Heart left ventricle (tissue), 16 donors: ENCODE measurements around the gene STK11IP. TPM values are rescaled to one million over a fixed set of nuclear protein-coding genes. Genes with fewer than 3 reads are reported as not detected.

Experiments
- ATAC-seq, 4 donors: fragments of 200-7000 bp; cut with Tn5 transposase; one replicate each; pipeline ENCODE4 v1.9.1; 2020 to 2022; ENCODE audit warnings: moderate library complexity in 4 of 4, mild to moderate bottlenecking in 3 of 4, moderate number of reproducible peaks in 1 of 4
- DNase-seq, 5 donors: peaks; one replicate each; pipeline ENCODE4 v3.0.0-alpha.2; 2020
- H3K27ac ChIP-seq, 12 donors: fragments of 200-600 bp; sonication (generic) in 4 of 12; one replicate each; pipeline versions ENCODE4 v1.5.0 to v1.8.0; 2016 to 2022; ENCODE audit warnings: mild to moderate bottlenecking in 2 of 12
- H3K27me3 ChIP-seq, 9 donors: fragments of 200-600 bp; sonication (generic) in 2 of 9; one replicate each; pipeline versions ENCODE4 v1.5.1 to v1.8.0; 2016 to 2022; ENCODE audit warnings: mild to moderate bottlenecking in 3 of 9
- H3K36me3 ChIP-seq, 9 donors: fragments of 200-600 bp; sonication (generic) in 2 of 9; one replicate each; pipeline versions ENCODE4 v1.5.0 to v1.8.0; 2018 to 2022; ENCODE audit warnings: mild to moderate bottlenecking in 2 of 9
- H3K4me1 ChIP-seq, 12 donors: fragments of 200-600 bp; sonication (generic) in 4 of 12; one replicate each; pipeline versions ENCODE4 v1.5.0 to v1.8.0; 2016 to 2022; ENCODE audit warnings: mild to moderate bottlenecking in 3 of 12
- H3K4me3 ChIP-seq, 12 donors: fragments of 200-600 bp; sonication (generic) in 4 of 12; one replicate each; pipeline versions ENCODE4 v1.5.0 to v1.8.0; 2017 to 2022; ENCODE audit warnings: mild to moderate bottlenecking in 9 of 12, moderate library complexity in 4 of 12
- H3K9me3 ChIP-seq, 12 donors: fragments of 200-600 bp; sonication (generic) in 4 of 12; one replicate each; pipeline versions ENCODE4 v1.5.0 to v1.8.0; 2016 to 2022; ENCODE audit warnings: mild to moderate bottlenecking in 1 of 12
- CTCF ChIP-seq, 12 donors: fragments of 200-600 bp; sonication (generic) in 4 of 12; IDR thresholded peaks; one replicate each; pipeline versions ENCODE4 v1.5.0 to v1.8.0; 2018 to 2022; ENCODE audit warnings: antibody characterized with exemption in 12 of 12, mild to moderate bottlenecking in 5 of 12
- POLR2A ChIP-seq, 2 donors: fragments of 450-650 bp; IDR thresholded peaks; one replicate each; pipeline ENCODE4 v1.6.1; 2017; ENCODE audit warnings: antibody characterized with exemption in 2 of 2, mild to moderate bottlenecking in 2 of 2, moderate library complexity in 2 of 2
- WGBS, 4 donors: extraction: QIAGEN DNeasy Blood & Tissue Kit in 2 of 4; methylation state at CpG; one replicate each; pipeline versions ENCODE4 v1.1.5 to v1.1.7; 2013 to 2018; 5-methylcytosine and 5-hydroxymethylcytosine counted together
- intact Hi-C, 10 donors: fragments of 100-400 bp; cut with DNase I; formaldehyde crosslinking; loops; one replicate each; pipeline versions ENCODE4 v1.11.1 to v1.14.2; 2022
- polyA plus RNA-seq, 2 donors: library from polyadenylated mRNA; stranded (reverse); fragments of 200-250 nt; gene quantifications; one replicate each; pipeline ENCODE4 v1.2.3, GENCODE V29; 2013
- total RNA-seq, 9 donors: library from RNA; depleted of rRNA in 2 of 9; stranded (reverse); fragments of >200 nt in 2 of 9; fragmentation: NEBNext Ultra II Directional in 3 of 9; extraction: Animal tissue kit (Norgen Biotek cat#: 25700) in 3 of 9; gene quantifications; one replicate each; pipeline versions ENCODE4 v1.1.0 to v1.2.4, GENCODE V29; 2016 to 2023
- donor health status: ischemic (EF 13 %, LVEDD 7.1; RV severe dilation, severe dysfunction).
- donor health status: healthy with polysubstance abuse.
- donor health status: DM: no; HTN: yes; CAD: no.
- donor health status: DM: no; HTN: no; CAD: no.
- donor health status: ischemic (EF 25% LVEDD 6.9; RV normal size, moderate dysfunction).
- donor health status: ischemic (EF 25% LVEDD 5.7; RV mildly dilated, moderate dysfunction).
- donor health status: healthy.
- donor health status: DM: yes; HTN: yes; CAD: no.
- donor health status: ischemic (EF 35%, LVEDD 5.7; RV mildly dilated, moderate dysfunction).
- donor health status: nonischemic (EF 11% LVEDD 7.7; RV severe dilation, severe dysfunction).
- donor health status: DM: yes; HTN: yes; CAD: no.
- donor health status: PGD.
- donor health status: ischemic (EF 29% LVEDD 5.4; RV normal size, mild dysfunction).
- donor health status: nonischemic (EF 23%, LVEDD 6.1; RV moderate dilation, normal function).

STK11IP gene
- total and polyA plus RNA-seq, 11 donors, result 7.3 to 24.1 (median 14.9) TPM

- intact Hi-C loops, result loop anchor here in 5 of 10 donors (2.0 to 10.0 kb wide), 5 partner anchors 27 to 68 kb away; partner anchors contain the start of genes SLC4A3 (in 1 of the 5) and STK11IP (in 1 of the 5)
- Histone ChIP-seq H3K27me3 (peaks cover 0 to 30% (median 0%) of the 10 kb centered on the region in 9 donors), H3K36me3 (peaks cover 0 to 41% (median 15%) of the 10 kb centered on the region in 9 donors), H3K4me1 (peaks cover 0 to 33% (median 10%) of the 10 kb centered on the region in 12 donors), H3K27ac (peak overlapping the region in 8 of 12 donors; percentile 83 to 96 (median 90)), H3K4me3 (peak overlapping the region in 9 of 12 donors; percentile 50 to 92 (median 69)), H3K9me3 (no peaks in the 10 kb centered on the region)
- ATAC-seq, result no peak
- no peak for DNase-seq
- TF ChIP-seq POLR2A (IDR thresholded peaks at IDR 0.05) (no peak), CTCF (IDR thresholded peaks at IDR 0.05) (no peak)
- WGBS, 4 donors, result 74 to 79% (median 76%) methylated on average over 6 of the region's 6 CpGs
These were observed 28.0 kb upstream of the STK11IP start for GRCh38 chr2:219569635-219570034.

- Histone ChIP-seq H3K4me3 (peak overlapping the region; percentile 50 to 92 (median 68)), H3K36me3 (peaks cover 0 to 34% (median 12%) of the 10 kb centered on the region in 9 donors), H3K9me3 (no peaks in the 10 kb centered on the region), H3K4me1 (peaks cover 0 to 31% (median 10%) of the 10 kb centered on the region in 12 donors), H3K27ac (peak overlapping the region; percentile 71 to 96 (median 90)), H3K27me3 (peaks cover 0 to 30% (median 0%) of the 10 kb centered on the region in 9 donors)
- intact Hi-C loops, result loop anchor here in 3 of 10 donors (2.0 to 5.0 kb wide), 3 partner anchors 26 to 62 kb away; partner anchors contain the start of genes SLC4A3 (in 1 of the 3) and STK11IP (in 1 of the 3)
- 8 to 33% (median 15%) methylated on average over 21 to 95 of the region's 95 CpGs for WGBS, 4 donors
- DNase-seq, result peak in 2 of 5 donors; percentile 20 to 45
- peak in 2 of 4 donors; percentile 19 to 25 for ATAC-seq
- TF ChIP-seq CTCF (IDR thresholded peaks at IDR 0.05) (peak in 2 of 12 donors; percentile 13), POLR2A (IDR thresholded peaks at IDR 0.05) (peak in 1 of 2 donors; percentile 41)
These were observed 27.3 kb upstream of the STK11IP start for GRCh38 chr2:219570194-219570923.

GRCh38 chr2:219570924-219571310, 26.7 kb upstream of the STK11IP start:
- peak in 1 of 5 donors; percentile 29 for DNase-seq
- no peak for TF ChIP-seq POLR2A (IDR thresholded peaks at IDR 0.05)
- TF ChIP-seq CTCF (IDR thresholded peaks at IDR 0.05), result no peak
- no peaks in the 10 kb centered on the region for H3K9me3 ChIP-seq
- 0% methylated on average over 7 to 55 of the region's 55 CpGs for WGBS, 4 donors
- ATAC-seq, result peak in 2 of 4 donors; percentile 4 to 7
- H3K4me1 ChIP-seq, result peaks cover 0 to 31% (median 10%) of the 10 kb centered on the region in 12 donors
- intact Hi-C loops, result loop anchor here in 4 of 10 donors (1.0 to 5.0 kb wide), 5 partner anchors 26 to 61 kb away; partner anchors contain the start of genes STK11IP (in 2 of the 4) and SLC4A3 (in 1 of the 4)
- H3K4me3 ChIP-seq, result peak overlapping the region; percentile 50 to 92 (median 68)
- peaks cover 0 to 31% (median 12%) of the 10 kb centered on the region in 9 donors for H3K36me3 ChIP-seq
- H3K27me3 ChIP-seq, result peaks cover 0 to 30% (median 0%) of the 10 kb centered on the region in 9 donors
- H3K27ac ChIP-seq, result peak overlapping the region; percentile 71 to 96 (median 90)
